NCI-H1417 (cell line): ENCODE results near the gene SEC24D.
A peak's percentile ranks its signal among the peaks of the same experiment; 100 is the strongest.

Experiments used
- DNase-seq, 3 experiments: peaks; one replicate each; lab custom pipeline; 2025; lab: John Stamatoyannopoulos, UW

The SEC24D gene

DNA sequence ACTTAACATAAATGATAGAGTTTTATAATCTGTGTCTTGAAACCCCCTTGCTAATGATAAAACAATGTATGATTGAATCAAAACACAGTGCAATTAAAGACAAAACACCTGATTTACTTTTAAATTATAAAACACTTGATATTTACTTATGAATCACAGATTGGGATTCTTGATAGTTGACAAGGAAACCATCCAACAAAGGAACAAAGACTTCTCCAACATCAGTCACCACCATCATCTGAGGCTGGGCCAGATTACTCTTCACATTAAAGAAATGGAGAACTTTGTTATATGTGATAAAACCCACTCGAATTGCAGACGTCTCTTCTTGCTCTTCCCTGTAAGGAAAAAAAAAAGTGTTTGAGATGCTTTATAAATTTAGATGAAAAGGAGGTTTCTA is 83.4 kb downstream of the SEC24D start:
- DNase-seq: no peak

DNA sequence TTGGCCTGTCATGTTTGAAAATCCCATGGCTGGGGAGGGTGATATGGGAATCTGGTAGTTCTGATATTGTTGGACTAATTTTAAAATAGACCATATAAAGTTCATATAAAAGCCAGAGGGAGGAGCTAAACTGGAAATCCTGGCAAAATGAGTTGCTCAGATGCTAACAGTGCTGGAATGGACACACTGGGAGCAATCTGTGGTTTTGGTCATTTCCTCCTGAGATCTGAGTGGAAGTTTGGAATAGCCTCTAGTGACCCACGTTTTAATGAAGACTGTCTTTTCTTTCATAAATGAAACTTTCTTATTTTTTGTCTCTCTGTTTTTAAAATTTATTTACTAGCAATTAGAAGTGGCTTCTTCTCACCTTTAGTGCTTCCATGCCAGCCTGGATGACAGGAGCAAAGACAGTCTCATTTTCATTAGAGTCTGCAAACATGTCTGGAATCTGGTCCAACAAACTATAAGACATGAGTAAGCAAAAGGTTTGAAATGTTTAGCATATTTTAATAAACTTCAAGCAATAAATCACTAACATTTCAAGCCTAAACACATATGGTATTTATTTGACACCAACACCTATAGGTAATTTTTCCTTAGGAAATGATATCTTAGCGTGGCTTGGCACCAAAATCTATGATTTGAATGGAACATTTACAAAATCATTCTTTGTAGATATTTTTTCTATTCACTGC is 84.2 kb downstream of the SEC24D start:
- no peak for DNase-seq

DNA sequence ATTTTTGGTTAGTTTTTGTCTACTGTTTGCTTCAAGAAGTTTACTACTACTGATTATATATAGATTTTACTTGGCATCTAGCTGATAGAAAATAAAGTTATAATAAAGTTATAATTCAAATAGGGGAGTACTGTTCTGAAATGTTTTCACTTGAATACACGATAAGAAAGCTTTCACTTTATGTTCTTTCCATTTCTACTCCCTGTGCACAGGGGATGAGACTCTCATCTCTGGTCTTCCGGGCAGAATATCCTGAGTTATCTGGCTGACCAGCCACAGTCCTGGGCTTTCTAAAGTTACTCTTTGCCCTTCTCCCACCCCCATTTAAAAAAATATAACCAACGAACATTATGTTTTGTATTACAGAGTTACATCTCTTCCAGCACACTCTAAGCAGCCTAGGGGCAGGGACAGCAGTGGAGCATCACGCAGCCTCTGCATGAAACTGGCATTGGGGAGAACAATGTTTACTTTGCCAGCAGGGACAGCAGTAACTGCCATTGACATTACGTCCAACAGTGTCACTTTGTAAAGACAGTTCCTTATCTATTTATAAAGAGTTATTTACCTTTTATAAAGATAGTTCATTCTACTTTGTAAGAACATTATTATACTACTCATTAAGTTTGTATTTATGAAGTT is 86.5 kb downstream of the SEC24D start:
- DNase-seq: peak; percentile 11 to 77 (median 49)

DNA sequence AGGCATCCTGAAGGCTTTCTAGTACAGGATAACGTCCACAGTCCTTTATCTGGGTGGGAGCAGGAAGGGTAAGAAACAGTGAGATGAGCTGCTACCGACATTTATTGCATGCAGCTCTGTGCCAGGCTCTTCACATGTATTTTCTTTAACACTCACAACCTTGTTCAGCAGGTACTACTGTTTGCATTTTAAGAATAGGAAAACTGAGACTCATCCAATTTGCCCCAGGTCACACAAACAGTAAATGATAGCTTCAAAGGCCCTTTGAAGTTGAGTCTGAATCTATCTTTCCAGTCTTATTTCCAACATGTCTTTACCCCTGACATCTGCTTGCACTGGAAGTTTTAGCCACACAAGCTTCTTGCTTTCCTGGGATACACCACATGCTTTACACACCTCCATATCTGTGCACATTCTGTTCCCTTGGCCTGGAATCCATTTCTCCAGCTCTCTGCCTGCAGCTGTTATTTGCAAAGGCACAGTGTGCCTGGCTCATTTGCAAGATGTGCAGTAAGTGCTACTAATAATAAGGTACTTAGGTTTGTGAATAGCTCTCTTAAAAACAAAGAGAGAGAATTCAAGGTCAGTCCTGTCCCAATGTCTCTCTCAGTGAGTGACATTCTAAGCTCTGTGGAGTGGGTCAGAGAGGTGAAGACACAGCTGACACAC is 89.5 kb downstream of the SEC24D start:
- peak; percentile 48 to 80 (median 57) for DNase-seq

DNA sequence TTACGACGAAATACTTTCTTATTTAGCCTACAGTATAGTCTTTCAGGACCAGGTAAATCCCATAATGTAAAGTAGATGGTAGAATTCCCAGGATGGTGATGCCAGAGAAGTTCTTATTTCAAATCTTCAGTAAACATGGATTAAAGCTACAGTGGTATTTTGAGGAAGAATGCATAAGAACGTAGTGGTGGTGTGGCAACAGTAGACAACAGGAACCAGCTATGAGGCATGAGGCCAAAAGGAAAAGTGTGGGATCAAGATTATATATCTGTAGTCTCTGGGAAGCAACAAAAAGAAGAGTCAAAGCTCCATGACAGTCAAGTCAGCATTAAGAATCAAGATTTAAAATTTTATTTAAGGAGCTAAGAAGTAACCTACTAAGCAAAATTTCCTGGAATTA is 90.6 kb downstream of the SEC24D start:
- no peak for DNase-seq

DNA sequence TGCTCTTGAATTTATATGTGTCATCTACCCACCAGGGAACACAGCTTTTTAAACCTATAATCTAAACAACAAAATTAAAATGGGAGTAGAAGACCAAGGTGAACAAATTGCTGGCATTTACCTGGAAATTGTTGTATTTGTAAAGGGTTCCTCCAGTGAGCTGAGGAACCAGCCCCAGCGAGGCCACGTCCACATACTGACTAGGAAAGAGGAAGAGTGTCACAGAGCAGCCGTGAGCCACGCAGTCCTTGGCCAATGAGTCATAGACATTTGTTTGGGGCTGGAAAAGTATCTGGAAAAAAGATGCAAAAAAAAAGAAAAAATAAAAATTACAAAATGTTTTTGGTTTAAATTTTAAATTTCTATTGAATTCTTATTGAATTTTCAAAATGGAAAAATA is 92.1 kb downstream of the SEC24D start:
- DNase-seq: no peak

DNA sequence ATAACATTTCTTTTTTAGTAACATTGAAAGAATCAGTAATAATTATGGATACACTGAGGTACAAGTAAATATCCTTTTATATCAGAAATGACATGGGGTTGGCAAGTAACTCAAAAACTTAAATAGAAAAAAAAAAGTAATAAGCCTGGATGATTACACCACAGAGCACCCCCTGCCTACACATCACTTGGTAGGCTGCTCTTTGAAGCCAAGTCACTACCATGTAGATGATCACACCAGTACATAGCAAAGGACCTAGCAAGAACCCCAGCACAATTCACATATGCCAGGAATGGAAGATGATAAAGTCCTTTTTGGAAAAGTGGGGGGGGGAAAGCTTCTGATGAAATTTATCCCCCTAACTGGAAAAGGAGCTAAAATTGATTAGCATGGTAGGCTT is 93.9 kb downstream of the SEC24D start:
- no peak for DNase-seq

DNA sequence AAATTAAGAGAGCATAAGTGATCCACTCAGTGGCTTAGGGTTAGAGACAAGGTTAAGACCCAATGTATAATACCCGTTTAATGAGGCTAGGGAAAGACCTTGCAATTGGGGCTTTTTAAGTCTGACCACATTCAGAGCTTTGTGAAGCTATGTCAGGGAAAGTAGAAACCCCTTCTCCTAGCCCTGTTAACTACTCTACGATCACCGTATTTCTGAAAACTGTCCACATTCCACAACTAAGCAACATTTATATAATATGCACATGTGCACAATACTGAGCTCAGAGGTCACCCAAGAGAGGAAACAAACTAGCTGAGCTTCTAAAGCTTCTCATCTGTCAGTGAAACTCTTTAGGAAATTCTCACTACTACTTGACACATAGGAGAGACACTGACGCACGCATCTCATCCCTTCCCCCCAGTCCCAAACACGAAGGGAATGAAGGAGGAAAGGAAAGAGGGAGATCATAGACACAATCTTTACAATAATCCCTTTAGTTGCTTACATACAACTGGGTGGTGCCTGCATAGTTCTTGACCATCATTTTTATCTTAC is 94.5 kb downstream of the SEC24D start:
- peak in 1 of 3 experiments; percentile 34 for DNase-seq

DNA sequence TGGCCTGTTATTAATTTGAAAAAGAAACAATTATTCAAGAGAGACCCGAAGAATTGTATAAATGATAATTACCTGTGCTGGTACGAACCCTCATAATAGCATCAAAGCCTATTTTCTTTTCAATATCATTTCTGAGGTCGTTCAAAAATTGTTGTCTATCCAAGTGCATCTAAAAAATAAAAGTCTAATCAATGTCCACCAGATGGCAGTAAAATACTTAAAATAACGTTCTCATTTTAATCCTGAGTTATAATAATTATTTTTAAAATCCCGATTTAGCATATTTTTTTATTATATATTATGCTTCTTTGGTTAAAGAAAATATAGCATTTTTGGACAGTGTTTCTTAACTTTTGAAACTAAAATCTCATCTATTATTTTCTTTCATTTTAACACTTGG is 95.1 kb downstream of the SEC24D start:
- DNase-seq: peak in 2 of 3 experiments; percentile 11 to 36

DNA sequence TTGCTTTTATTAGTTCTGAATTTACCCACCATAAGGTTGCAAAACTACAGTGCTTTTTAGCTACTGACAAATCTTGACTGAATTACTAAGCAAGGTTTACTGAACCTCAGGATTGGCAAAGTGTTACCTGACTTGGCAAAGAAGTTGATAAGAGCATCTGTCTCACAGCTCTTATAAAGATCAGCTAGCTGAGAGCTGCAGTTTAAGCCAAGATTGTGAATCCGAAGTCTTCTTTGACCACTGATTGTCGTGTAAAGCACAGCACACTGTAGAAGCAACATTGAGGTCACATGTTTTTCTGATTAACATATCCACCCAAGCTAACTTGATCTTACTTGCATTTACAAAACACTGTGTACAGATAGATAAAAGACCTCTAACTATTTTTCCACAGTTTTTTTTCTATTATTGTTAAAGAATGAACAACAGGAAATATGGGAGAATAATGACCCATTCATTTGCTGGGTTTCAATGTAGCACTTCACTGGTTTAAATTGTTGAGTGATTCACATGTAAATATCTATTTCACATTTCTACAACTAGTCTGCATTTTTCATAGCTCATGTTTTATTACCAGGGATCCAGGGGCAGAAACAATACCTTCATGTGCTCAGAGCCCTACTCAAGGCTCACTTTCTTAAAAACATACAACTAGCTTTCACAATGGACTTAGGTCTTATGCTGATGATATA is 96.8 kb downstream of the SEC24D start:
- no peak for DNase-seq

DNA sequence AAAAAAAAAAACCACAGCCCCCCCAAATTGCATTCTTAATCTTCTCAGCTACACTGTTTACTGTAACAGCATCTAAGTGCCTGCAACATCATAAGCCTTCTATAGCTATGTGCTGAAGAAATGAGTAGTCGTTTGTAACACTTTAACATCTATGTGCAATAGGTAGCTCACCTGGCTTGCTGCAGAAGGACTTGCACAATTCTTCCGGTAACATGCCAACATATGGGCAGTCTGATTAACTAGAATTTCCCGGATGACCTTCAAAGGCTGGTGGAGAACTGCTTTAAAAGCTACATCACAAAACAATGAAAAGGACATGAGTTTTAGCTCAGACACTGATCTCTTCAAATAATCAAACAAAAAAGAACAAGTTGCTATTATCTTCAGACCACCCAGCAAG is 97.8 kb downstream of the SEC24D start:
- no peak for DNase-seq

DNA sequence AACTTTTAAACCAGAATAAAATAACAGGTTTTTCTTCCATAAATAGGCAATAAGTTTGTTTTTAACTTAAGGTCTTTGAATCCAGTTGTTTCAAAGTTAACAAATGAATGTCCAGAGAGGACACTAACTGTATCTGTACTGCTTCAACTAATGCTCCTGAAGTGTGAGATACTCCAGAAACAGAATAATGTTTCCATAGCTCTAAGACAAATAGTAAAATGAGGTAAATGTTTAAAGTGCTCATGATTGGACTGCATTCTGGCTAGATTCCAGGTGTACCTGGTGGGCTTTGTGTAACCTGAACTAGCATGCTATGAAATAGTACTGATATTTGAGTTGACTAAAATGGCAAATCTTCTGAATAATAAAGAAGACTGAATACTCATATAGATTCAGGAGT is 99.0 kb downstream of the SEC24D start:
- no peak for DNase-seq

DNA sequence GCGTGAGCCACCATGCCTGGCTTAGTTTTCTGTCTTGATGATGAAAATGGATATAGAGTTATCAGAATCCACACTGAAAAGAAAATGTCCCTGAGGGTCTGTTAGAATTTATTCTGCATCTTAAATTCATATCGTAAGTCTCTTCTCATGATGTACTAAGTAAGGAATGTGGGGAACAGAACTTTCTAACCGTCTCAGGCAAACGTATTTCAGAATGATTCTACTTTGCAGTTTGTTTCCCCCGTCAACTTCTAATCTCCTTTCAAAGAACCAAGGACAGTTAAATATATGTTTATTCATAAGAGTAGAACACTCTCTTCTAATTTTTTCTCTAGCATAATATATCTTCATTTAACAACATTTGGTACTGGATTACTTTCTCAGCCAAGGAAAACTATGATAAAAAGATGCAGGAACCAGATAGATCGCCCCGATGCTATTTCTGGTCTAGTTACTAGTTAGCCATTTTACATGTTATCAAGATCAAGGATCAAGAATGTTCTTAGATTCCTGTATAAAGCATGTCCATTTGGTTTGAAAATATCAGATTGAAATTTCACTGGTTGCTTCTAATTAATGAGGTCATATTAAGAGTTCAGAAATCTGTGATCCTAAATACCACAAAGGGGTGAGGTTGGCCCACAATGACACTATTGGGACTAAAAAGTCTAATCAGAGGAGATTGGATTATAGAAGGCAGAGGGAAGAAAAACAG is 101.3 kb downstream of the SEC24D start:
- DNase-seq: no peak

DNA sequence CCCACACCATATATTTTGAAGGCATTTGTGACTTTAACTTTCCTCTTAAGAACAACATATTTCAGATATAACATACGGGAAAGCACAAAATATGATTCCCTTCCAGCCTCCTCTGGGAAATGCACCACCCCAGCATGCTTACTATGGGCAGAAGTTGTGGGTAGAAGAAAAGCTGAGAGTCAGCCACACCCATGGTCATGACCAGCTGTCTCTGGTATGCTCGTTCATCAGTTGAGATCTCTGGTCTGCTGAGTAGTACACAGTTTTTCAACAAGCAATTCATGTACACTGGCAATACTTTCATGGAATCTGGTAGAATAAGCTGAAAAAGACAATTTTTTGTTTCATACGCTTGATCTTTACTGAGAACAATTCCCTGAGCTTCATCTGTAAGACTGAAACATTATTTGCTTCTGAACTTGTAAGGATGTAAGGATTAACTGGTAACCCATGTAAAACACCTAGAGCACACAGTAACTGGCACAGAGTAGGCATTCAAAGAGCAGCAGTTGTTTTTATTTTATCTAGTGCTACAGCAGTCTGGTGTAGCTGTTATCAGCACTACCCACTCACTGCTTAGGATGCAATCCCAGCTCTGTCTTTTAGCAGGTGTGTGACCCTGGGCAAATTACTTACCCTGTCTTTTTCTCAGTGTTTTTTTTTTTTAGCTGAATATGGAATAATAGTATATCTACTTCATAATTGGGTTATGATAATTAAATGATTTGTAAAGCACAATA is 103.2 kb downstream of the SEC24D start:
- no peak for DNase-seq

DNA sequence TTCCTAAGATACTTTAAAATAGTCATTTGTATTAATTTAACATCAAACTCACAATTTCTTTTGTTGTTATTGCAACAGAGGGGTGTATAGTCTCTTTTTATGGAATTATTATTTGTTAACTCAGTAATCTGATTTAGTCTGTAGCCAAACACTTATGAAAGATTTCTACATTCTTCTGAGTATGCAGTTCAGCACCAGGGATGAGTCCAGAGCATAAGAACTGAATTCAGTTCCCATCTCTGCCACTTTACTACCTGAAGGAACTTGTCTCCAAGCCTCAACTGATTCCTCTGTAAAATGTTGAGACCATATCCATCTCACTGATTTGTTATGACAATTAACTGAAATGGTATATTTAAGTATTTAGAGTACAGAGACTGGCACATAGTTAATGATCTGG is 105.2 kb downstream of the SEC24D start:
- no peak for DNase-seq

DNA sequence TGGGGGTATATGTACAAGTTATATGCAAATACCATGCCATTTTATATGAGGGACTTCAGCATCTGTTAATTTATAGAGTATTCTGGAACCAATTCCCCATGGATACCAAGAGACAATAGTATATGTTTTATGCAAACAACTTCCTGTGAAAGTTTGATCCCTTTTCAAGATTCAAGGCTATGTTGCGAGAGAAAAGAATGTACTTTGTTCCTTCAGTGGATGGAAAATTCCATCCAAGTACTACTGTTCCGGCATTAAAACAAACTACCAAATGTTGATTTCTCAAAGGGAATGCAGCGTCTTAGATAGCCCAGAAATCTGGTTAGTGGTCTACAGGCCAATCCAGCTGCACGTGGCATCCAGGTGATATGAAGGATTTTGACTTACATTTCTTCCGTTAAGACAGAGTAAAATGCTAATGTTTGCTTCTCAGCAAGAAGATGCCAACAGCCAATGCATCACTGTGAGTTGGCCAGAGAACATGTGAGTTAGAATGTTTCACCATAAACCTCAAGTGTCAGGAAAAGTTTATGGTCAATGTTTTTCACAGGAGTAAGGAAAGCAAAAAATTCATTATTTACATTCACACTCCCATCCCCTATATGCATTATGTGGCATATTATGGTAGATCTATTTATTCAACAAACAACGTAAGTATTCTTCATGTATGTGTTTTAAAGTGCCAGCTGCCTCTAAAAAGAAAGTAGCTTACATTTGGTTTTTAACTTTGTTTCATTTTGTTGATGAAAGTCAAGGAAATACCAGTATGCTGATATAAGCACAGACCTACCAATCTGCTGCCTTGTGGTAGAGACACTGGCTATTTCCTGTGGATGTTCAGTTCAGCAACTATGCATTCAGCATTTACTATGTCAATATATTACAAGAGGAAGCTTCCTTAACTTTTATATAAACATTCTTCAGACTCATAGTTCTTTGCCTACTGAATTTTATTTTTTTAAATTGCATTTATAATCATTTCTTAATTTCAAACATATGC is 106.3 kb downstream of the SEC24D start:
- no peak for DNase-seq

DNA sequence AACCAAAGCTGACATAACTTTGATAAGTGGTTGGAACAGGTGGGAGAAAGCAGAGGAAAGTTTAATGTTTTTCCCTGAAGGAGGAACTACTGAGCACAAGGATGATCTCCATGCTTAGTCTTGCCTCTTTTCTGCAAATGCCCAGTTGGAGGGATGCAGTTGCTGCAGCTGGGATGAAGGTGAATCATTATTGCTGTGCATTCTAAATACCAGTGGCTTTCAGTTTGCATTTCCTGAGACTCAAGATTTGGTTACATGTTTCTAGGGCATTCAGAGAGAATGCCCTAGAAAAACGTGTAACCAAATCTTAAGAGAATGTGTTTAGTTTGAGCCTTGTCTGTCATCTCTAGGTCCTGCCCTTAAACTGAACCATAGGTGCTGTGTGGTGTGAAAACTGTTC is 108.6 kb downstream of the SEC24D start:
- no peak for DNase-seq

DNA sequence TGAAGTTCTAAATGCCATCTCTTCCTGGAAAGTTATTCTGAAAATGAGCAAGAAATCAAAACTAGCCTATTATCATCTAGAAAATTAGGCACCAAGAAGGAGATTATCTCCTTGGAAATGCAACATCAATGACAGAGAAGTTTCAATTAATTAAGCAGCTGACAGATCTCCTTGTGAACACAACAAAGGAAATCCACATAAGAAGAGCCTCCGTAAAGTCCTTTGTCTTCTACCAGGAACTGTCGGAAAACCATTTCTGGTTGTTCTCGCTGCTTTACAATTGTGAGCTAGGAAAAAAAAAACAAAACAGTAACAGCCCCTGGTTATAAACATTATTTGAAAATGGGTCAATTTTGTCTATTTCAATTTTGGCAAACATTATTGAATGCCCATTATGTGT is 112.6 kb downstream of the SEC24D start:
- DNase-seq: no peak

DNA sequence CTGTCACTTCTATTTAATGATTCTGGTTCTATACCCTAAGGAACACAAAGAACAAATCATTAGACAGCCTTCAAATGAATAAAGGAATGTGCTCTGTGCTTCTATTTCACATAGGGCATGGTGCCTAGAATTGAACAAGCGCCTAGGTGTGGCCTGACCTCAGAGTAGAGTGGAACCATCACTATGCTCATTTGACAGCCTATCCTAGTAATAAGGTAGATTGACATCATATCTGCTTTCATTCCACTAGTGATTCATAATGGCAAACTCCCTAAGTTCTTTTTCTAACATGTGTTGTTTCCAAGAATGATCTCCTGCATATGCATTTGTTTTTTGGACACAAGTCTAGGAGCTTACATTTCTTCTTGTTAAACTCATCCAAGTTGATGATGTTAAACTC is 114.2 kb downstream of the SEC24D start:
- DNase-seq: no peak
